NCI-H1436 treated with DMSO at 0.1 percent for 48 hours (cell line): ENCODE data around the gene BICDL1.

ENCODE experiments used
- DNase-seq: peaks from one replicate; lab custom pipeline; 2025; lab: John Stamatoyannopoulos, UW

The BICDL1 gene

GRCh38 chr12:120081641-120082040 lies 92.6 kb downstream of the BICDL1 start:
- DNase-seq: no peak

GRCh38 chr12:120085920-120086645 lies 97.0 kb downstream of the BICDL1 start:
- no peak for DNase-seq

- DNase-seq: peak; percentile 97
Observed at GRCh38 chr12:120086801-120087621, 98.0 kb downstream of the BICDL1 start.

DNA sequence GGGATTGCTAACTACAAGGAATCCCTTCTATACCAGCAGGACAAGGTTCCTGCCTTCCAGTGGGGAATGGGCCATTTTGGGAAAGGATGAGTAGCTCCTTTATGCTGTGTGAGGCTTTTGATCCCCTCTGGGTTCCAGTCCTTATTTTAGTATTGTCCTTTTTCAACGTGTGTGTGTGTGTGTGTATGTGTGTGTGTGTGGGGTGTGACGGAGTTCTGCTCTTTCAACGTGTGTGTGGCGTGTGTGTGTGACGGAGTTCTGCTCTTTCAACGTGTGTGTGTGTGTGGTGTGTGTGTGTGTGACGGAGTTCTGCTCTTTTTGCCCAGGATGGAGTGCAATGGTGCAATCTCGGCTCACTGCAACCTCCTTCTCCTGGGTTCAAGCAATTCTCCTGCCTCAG lies 100.1 kb downstream of the BICDL1 start:
- DNase-seq: no peak

DNA sequence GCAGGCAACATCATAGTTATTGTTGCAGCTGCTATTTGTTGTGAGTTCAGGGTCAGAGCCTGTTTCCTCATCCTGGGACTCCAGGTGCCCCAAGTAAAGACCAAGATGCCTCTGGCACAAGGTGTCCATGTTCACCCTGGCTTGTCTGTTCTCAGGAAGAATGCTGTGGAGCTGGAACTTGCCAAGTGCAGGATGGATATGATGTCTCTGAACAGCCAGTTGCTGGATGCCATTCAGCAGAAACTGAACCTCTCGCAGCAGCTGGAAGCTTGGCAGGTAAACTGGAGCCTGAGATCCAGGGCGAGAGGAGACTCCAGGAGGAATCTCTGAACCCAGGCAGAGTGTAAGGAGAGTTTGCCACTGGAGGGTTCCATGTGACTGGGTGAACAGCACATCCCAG lies 100.8 kb downstream of the BICDL1 start:
- no peak for DNase-seq

DNA sequence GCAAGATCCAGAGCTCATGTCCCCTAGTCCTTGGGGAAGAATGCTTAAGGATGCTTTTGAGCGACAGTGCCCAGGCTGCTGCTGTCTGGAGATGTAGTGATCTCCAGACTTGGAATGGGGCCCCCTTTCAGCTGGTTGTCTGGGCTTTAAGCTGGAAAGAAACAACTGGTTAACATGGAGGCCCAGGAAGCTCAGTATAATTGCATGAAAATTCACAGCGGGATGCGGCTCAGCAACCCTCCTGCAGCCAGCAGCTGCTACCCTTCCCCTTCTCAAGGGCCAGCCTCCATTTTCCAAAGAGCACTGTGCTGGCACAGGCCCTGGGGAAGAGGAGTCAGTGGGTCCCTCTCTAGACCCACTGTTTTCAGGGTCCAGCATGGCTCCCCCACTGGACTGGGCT lies 101.2 kb downstream of the BICDL1 start:
- DNase-seq: no peak

GRCh38 chr12:120090626-120091295 lies 101.7 kb downstream of the BICDL1 start:
- DNase-seq: no peak

DNA sequence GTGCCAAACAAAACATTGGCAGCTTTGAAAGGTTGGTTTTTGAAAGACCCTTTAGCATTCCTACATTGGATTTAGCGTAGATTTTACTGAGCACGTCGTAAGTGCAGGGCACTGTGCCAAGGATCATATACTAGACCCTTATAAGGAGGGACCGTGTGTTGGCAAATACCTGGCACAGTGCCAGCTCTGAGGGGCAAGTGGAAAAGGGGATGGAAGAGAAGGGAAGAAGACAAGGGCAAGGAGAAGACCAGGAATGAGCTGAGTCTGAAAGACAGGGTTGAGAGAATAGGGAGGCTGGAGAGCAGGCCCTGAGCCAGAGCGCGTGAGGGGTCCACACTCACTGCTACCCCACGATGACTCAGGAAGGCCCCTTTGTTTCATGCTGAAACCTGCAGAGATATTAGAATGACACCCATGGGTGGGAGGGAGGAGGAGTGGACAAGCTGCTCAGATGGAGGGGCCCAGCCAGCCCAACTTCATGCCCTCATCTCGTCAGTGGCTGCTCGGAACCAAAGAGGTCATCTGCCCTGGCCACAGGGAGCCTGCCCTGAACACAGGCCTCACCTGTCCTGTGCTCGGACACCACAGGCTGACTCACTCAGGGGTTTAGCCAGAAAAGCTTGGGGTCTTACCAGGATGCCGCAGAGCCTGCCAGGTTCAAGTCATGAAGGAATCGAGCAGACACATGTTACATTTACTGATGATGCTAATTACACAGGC lies 102.5 kb downstream of the BICDL1 start:
- no peak for DNase-seq

GRCh38 chr12:120092551-120093335 lies 103.7 kb downstream of the BICDL1 start:
- DNase-seq: no peak

GRCh38 chr12:120093336-120093591 lies 104.2 kb downstream of the BICDL1 start:
- no peak for DNase-seq

DNA sequence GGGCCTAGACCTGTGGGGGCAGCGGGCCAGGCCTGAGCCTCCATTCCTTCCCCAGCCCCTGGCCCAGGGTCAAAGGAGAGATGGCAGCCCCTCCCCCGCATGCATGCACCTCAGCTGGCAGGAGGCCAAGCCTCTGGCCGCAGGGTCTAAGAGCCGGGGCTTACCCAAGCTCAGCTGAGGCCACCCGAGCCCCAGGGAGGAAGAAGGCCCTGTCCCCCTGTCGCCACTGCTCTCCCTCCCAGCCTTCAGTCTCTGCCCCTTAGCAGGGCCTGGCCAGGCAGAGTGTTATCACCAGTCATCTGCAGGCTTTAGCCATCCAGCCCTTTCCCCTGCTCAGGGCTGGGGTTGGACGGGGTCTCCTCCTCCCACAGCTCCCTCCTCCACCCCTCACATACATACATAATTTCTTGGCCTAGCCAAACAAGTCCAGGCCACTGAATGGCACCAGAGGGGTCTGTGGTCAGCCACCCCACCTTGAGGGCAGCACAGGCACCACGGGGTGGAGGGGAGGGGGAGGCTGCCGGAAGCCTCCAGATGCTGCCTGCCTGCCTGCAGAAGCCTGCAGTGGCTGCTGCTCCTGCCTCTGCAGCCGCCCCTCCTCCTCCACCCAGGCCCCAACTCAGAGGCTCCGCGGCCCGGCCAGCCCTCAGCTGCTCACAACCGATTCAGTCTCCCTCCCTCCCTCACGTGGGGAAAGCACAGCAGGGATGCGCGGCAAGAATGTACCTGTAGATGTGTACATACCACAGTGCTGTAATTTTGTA lies 104.7 kb downstream of the BICDL1 start:
- no peak for DNase-seq

- no peak for DNase-seq
Observed at GRCh38 chr12:120094485-120094884, 105.4 kb downstream of the BICDL1 start.

GRCh38 chr12:120095331-120095730 lies 106.3 kb downstream of the BICDL1 start:
- DNase-seq: no peak

DNA sequence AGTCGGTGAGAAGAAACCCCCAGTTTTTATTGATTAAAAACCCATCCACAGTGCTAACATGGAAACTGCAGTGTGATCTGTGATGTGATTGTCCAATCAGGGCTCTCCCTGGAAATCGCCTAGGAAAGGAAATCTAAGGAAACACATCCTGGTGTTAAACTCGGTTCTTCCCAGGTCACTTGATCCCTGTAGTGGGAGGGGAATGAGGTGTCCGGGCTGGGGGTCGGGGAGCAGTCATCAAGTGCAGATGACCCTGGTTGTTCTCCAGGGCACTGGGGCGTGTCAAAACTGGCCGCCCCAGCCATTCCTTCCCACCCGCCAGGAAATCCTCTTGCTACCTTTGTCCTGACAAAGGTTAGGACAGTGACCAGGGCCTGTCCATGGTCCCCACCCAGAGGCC lies 106.7 kb downstream of the BICDL1 start:
- DNase-seq: no peak

- no peak for DNase-seq
Observed at GRCh38 chr12:120096671-120097202, 107.7 kb downstream of the BICDL1 start.

DNA sequence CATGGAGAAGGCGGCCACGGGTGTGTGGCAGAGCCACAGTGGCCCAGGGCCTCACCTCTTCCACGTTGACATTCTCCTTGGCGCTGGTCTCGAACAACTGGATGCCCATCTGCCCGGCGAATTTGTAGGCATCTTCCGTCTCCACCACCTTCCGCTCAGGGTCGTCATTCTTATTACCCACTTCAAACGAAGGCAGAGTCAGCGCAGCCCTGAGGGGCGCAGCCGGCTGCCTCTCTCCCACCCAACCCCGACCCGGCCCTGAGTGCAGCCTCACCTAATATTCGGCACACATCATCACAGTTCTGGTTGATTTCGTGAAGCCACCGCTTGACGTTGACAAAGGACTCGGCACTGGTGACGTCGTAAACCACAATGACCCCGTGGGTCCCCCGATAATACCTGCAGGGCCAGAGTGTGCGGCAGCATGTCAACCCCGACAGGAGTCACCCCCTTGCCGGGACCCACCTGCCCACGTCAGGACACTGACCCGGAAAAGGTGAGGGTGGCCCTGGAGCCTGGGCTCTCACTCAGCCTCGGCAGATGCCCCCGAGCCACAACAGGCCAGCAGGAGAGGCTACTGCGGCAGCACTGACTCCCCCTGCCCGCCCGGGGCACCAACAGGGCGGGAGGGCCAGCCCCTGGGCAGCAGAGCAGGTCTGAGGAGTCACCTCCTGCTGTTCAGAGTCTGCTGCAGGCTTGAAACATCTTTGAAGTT lies 109.9 kb downstream of the BICDL1 start:
- DNase-seq: no peak

DNA sequence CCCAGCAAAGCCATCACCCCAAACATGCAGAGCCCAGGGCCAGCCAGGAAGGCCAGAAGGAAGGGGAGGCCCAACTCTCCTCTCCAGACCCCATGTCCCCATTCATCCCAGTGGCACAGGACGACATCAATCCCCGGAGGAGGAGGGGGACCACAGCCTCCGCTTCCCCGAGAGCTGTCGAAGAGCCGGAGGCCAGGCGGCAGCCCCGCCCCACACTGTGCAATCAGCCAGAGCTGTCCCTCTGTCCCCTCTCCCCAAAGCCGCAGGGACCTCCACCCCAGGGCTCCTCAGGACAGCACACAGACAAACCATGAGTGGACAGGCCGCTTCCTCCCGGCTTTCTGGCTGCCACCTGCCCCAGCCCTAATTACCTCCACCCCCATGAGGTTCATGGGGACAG lies 110.7 kb downstream of the BICDL1 start:
- DNase-seq: no peak

- DNase-seq: no peak
Observed at GRCh38 chr12:120100630-120101029, 111.6 kb downstream of the BICDL1 start.

DNA sequence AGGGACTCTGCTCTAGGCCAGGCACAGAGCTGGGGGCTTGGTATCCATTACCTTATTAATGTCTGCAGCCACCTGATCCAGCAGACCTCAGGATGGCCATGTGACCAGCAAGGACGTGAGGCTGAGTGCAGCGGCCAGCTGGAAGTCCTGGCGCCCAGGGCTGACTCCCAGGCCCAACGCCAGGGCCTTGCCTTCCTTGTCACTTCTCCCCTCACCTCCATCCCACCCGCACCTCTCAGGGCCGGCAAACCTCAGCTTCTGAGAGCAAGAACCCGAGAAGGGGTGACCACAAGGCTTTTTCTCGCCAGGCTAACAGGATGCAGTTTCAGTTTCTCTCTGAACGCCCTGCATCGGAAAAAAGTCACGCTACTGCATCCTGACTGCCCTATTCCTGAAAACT lies 112.1 kb downstream of the BICDL1 start:
- DNase-seq: no peak

- no peak for DNase-seq
Observed at GRCh38 chr12:120101617-120102016, 112.6 kb downstream of the BICDL1 start.
